Endothelial cell of umbilical vein (primary cell): ENCODE measurements around the gene IDH3A. TPM values are rescaled to one million over a fixed set of nuclear protein-coding genes. Genes with fewer than 3 reads are reported as not detected.

Experiments used
- BruUV-seq: library from RNA; stranded (reverse); fragments of 400-500 nt; replicated peaks from 2 replicates; lab custom pipeline; 2021; lab: Mats Ljungman, UMichigan
- CTCF ChIA-PET: fragments of 300-600, 350-600 bp; sonication (Branson Sonifier 250); formaldehyde crosslinking; loops from one replicate; lab custom pipeline; 2021; ENCODE audit warnings: antibody characterized with exemption, inconsistent platforms; lab: Charles Lee
- POLR2A ChIA-PET: fragments of 300-600, 350-600 bp; sonication (Branson Sonifier 250); formaldehyde crosslinking; loops from one replicate; lab custom pipeline; 2021; ENCODE audit warnings: antibody characterized with exemption, inconsistent platforms; lab: Charles Lee
- DNase-seq: peaks from one replicate; pipeline ENCODE4 v3.0.0-alpha.2; 2011; ENCODE audit warnings: low read depth, low spot score
- FAIRE-seq: peaks from 2 replicates; lab custom pipeline; 2011; peaks lifted over from hg19 to GRCh38; lab: Jason Lieb, UNC
- H2AFZ ChIP-seq: 2 replicates; pipeline ENCODE4 v1.6.0; 2012; ENCODE audit warnings: low read depth, low read length, control low read depth, inconsistent platforms
- H3K27ac ChIP-seq: 2 replicates; pipeline ENCODE4 v1.5.1; 2011; ENCODE audit warnings: low read depth, mild to moderate bottlenecking, control low read depth, low read length, moderate library complexity; ENCODE audit not compliant: insufficient read depth
- H3K27me3 ChIP-seq, 2 experiments: 2 replicates each; pipeline versions ENCODE4 v1.6.0 to v1.6.1; 2011; ENCODE audit warnings: low read length in 2 of 2, mixed read lengths in 1 of 2; ENCODE audit not compliant: control insufficient read depth in 2 of 2, insufficient read depth in 2 of 2
- H3K36me3 ChIP-seq, 2 experiments: 2 replicates in 1 of 2; 3 replicates in 1 of 2; pipeline ENCODE4 v1.5.1; 2011; ENCODE audit warnings: low read length in 2 of 2, mild to moderate bottlenecking in 1 of 2, moderate library complexity in 1 of 2; ENCODE audit not compliant: control insufficient read depth in 2 of 2, insufficient read depth in 2 of 2; ENCODE audit errors: extremely low read depth in 1 of 2
- H3K4me1 ChIP-seq: 3 replicates; pipeline ENCODE4 v1.5.1; 2011; ENCODE audit warnings: mild to moderate bottlenecking, low read length; ENCODE audit not compliant: control insufficient read depth, insufficient read depth; ENCODE audit errors: extremely low read depth
- H3K4me2 ChIP-seq: 2 replicates; pipeline ENCODE4 v1.6.1; 2011; ENCODE audit warnings: low read length, control low read depth, mixed read lengths; ENCODE audit not compliant: insufficient read depth
- H3K4me3 ChIP-seq, 3 experiments: fragments of 200-600 bp in 1 of 3; sonication (generic), shearing (Covaris generic) in 1 of 3; replicated peaks in 1 of 3; 2 replicates each; pipeline ENCODE4 v1.5.1; 2011 to 2016; ENCODE audit warnings: control low read depth in 3 of 3, low read length in 3 of 3, mild to moderate bottlenecking in 2 of 3, inconsistent platforms in 1 of 3, low read depth in 1 of 3, moderate library complexity in 1 of 3; ENCODE audit not compliant: insufficient read depth in 1 of 3
- H3K79me2 ChIP-seq: 2 replicates; pipeline ENCODE4 v1.6.0; 2012; ENCODE audit warnings: low read length, inconsistent platforms; ENCODE audit not compliant: control insufficient read depth, insufficient read depth
- H3K9ac ChIP-seq: replicated peaks from 2 replicates; pipeline ENCODE3; 2011; ENCODE audit warnings: low read length, control low read depth; ENCODE audit not compliant: insufficient read depth; ENCODE audit errors: extremely low read depth
- H3K9me1 ChIP-seq: replicated peaks from 3 replicates; pipeline ENCODE4 v1.6.0; 2011; ENCODE audit warnings: mild to moderate bottlenecking, low read length; ENCODE audit not compliant: control insufficient read depth, insufficient read depth; ENCODE audit errors: extremely low read depth
- H3K9me3 ChIP-seq: replicated peaks from 2 replicates; pipeline ENCODE4 v1.5.1; 2012; ENCODE audit warnings: low read length, inconsistent platforms; ENCODE audit not compliant: control insufficient read depth, insufficient read depth
- H4K20me1 ChIP-seq: replicated peaks from 2 replicates; pipeline ENCODE3; 2011; ENCODE audit warnings: mild to moderate bottlenecking, low read length; ENCODE audit not compliant: control insufficient read depth, insufficient read depth; ENCODE audit errors: extremely low read depth
- CTCF ChIP-seq, 2 donors: IDR thresholded peaks; 1 replicate in 1 of 2; 2 replicates in 1 of 2; pipeline ENCODE4 v1.5.1; 2011; ENCODE audit warnings: low read length in 2 of 2, mild to moderate bottlenecking in 2 of 2, moderate library complexity in 2 of 2, control low read depth in 1 of 2, inconsistent platforms in 1 of 2, low read depth in 1 of 2; ENCODE audit not compliant: insufficient read depth in 1 of 2; ENCODE audit errors: extremely low read depth in 1 of 2
- EZH2 ChIP-seq: IDR thresholded peaks from 2 replicates; pipeline ENCODE4 v1.6.1; 2012; ENCODE audit warnings: borderline replicate concordance, low read depth, mild to moderate bottlenecking, moderate library complexity, low read length, inconsistent platforms; ENCODE audit not compliant: severe bottlenecking
- FOS ChIP-seq: IDR thresholded peaks from 2 replicates; pipeline ENCODE4 v1.6.1; 2011; ENCODE audit warnings: mild to moderate bottlenecking, low read length, moderate library complexity, borderline replicate concordance; ENCODE audit not compliant: insufficient read depth
- GATA2 ChIP-seq: IDR thresholded peaks from 2 replicates; pipeline ENCODE4 v1.7.0; 2011; ENCODE audit warnings: low read depth, mild to moderate bottlenecking, moderate library complexity, mixed read lengths, low read length; ENCODE audit not compliant: insufficient read length, insufficient read depth
- JUN ChIP-seq: IDR thresholded peaks from 2 replicates; pipeline ENCODE4 v1.6.1; 2011; ENCODE audit warnings: borderline replicate concordance, low read depth; ENCODE audit not compliant: insufficient read length, insufficient read depth
- MAX ChIP-seq: IDR thresholded peaks from 2 replicates; pipeline ENCODE4 v1.6.1; 2011; ENCODE audit not compliant: insufficient read depth, insufficient read length
- MYC ChIP-seq: IDR thresholded peaks from one replicate; pipeline ENCODE4 v1.6.1; 2011; ENCODE audit warnings: mild to moderate bottlenecking, low read depth, low read length
- POLR2A ChIP-seq: IDR thresholded peaks from 2 replicates; pipeline ENCODE4 v1.6.1; 2012; ENCODE audit warnings: low read depth, mild to moderate bottlenecking, control low read depth, low read length
- POLR2AphosphoS5 ChIP-seq: IDR thresholded peaks from 2 replicates; pipeline ENCODE4 v1.6.1; 2012; ENCODE audit warnings: low read depth, mild to moderate bottlenecking, control low read depth, low read length, moderate library complexity; ENCODE audit not compliant: insufficient read depth
- dilution Hi-C: fragments of 300-500 bp; cut with MboI; formaldehyde crosslinking; loops from one replicate; pipeline ENCODE4 v1.15.0; 2019; ENCODE audit warnings: low sequenced_read_pairs; ENCODE audit not compliant: extremely low pct_ligation_motif_present
- intact Hi-C: fragments of 100-400 bp; cut with micrococcal nuclease; formaldehyde crosslinking; loops from one replicate; pipeline ENCODE4 v1.10.0; 2022
- polyA plus RNA-seq, 4 experiments: library from polyadenylated mRNA; depleted of rRNA in 3 of 4; stranded (reverse) in 3 of 4; unstranded in 1 of 4; fragments of >200 nt; gene quantifications; 2 replicates each; pipeline versions ENCODE4 v1.2.1 to v1.2.3, GENCODE V29; 2011 to 2012; ENCODE audit warnings: missing spikeins in 1 of 4
- total RNA-seq: library from RNA; stranded (reverse); gene quantifications from 2 replicates; pipeline ENCODE4 v1.2.3, GENCODE V29; 2021

The IDH3A gene
- total and polyA plus RNA-seq, 2 donors (not counting 3 experiments of a cell fraction or from before 2014, with no cell fraction given), result 35.5 to 63.9 TPM

GRCh38 chr15:78104119-78104479, 45.1 kb upstream of the IDH3A start:
- FAIRE-seq, result no peak
- Histone ChIP-seq H3K4me1 (peaks cover 17% of the 10 kb centered on the region), H2AFZ (no peak overlapping the region), H3K79me2 (no peaks in the 10 kb centered on the region), H3K36me3 (no peaks in the 10 kb centered on the region), H3K27ac (no peak overlapping the region), H3K9ac (no peak overlapping the region), H3K9me1 (no peaks in the 10 kb centered on the region), H4K20me1 (no peaks in the 10 kb centered on the region), H3K4me3 (no peak overlapping the region), H3K9me3 (no peaks in the 10 kb centered on the region), H3K27me3 (no peaks in the 10 kb centered on the region), H3K4me2 (no peak overlapping the region)
- dilution Hi-C loops, result no loop called here
- DNase-seq, result no peak
- CTCF ChIA-PET, result interaction anchor here (1.0 to 9.8 kb wide), 2 partner anchors 106 to 145 kb away, joined by 3 to 273 read pairs; no protein-coding TSS in a partner anchor
- POLR2A ChIA-PET, result no interaction called here
- intact Hi-C loops, result no loop called here
- BruUV-seq, result no TSS peak
- no peak for TF ChIP-seq CTCF (IDR thresholded peaks at IDR 0.05; ENCODE audit: extremely low read depth in 1 of 2, insufficient read depth in 1 of 2, low read depth in 1 of 2, low read length in 2 of 2)
- TF ChIP-seq EZH2, result no peak
- no peak for TF ChIP-seq GATA2
- no peak for TF ChIP-seq POLR2AphosphoS5
- TF ChIP-seq MAX, result no peak
- TF ChIP-seq FOS, result no peak
- TF ChIP-seq MYC, result no peak
- no peak for TF ChIP-seq JUN
- no peak for TF ChIP-seq POLR2A
